KMS-11 (cell line): ENCODE results near the gene RNF150.

Experiments used
- H2AFZ ChIP-seq: fragments of 200-600 bp; sonication (generic); 2 replicates; pipeline ENCODE4 v1.6.1; 2016; ENCODE audit warnings: antibody characterized with exemption, mixed run types, low read depth
- H3K27ac ChIP-seq: fragments of 200-600 bp; sonication (generic); 2 replicates; pipeline ENCODE4 v1.6.1; 2016; ENCODE audit warnings: mild to moderate bottlenecking, mixed run types
- H3K27me3 ChIP-seq: fragments of 200-600 bp; sonication (generic); 2 replicates; pipeline ENCODE4 v1.6.1; 2017; ENCODE audit warnings: mild to moderate bottlenecking, low read depth, mixed run types, moderate library complexity; ENCODE audit not compliant: insufficient read depth
- H3K36me3 ChIP-seq: fragments of 200-600 bp; sonication (generic); 2 replicates; pipeline ENCODE4 v1.6.1; 2017; ENCODE audit warnings: mild to moderate bottlenecking, mixed run types; ENCODE audit not compliant: insufficient read depth
- H3K4me1 ChIP-seq: fragments of 200-600 bp; sonication (generic); 2 replicates; pipeline ENCODE4 v1.6.1; 2016; ENCODE audit warnings: mild to moderate bottlenecking, low read depth, mixed run types; ENCODE audit not compliant: poor library complexity, severe bottlenecking
- H3K4me2 ChIP-seq: fragments of 200-600 bp; sonication (generic); 2 replicates; pipeline ENCODE4 v1.7.0; 2016; ENCODE audit warnings: mild to moderate bottlenecking, mixed run types
- H3K4me3 ChIP-seq: fragments of 200-600 bp; sonication (generic); IDR thresholded peaks from 2 replicates; pipeline ENCODE4 v1.6.1; 2017; ENCODE audit warnings: low read depth, low read length, mixed read lengths; ENCODE audit not compliant: insufficient read depth
- H3K79me2 ChIP-seq: fragments of 200-600 bp; sonication (generic); 2 replicates; pipeline ENCODE4 v1.6.1; 2016; ENCODE audit warnings: low read depth, mixed run types; ENCODE audit not compliant: insufficient read depth
- H3K9ac ChIP-seq: fragments of 200-600 bp; sonication (generic); 2 replicates; pipeline ENCODE4 v1.6.1; 2016; ENCODE audit warnings: mild to moderate bottlenecking, mixed run types
- H4K20me1 ChIP-seq: fragments of 200-600 bp; sonication (generic); 2 replicates; pipeline ENCODE4 v1.6.1; 2016; ENCODE audit warnings: mild to moderate bottlenecking, mixed run types; ENCODE audit not compliant: insufficient read depth
- CTCF ChIP-seq: fragments of 200-600 bp; sonication (generic); conservative IDR thresholded peaks from 2 replicates; pipeline ENCODE4 v1.6.1; 2017; ENCODE audit warnings: low read depth, mild to moderate bottlenecking, antibody characterized with exemption, low read length, moderate library complexity, mixed read lengths

The RNF150 gene

GRCh38 chr4:140944199-140944515 is 189.1 kb downstream of the RNF150 start:
- no peak overlapping the region for H3K9ac ChIP-seq

GRCh38 chr4:140943486-140944198 is 189.6 kb downstream of the RNF150 start:
- Histone ChIP-seq H3K27me3 (no peaks in the 10 kb centered on the region), H2AFZ (no peak overlapping the region), H4K20me1 (no peaks in the 10 kb centered on the region), H3K4me2 (no peak overlapping the region), H3K9ac (no peak overlapping the region), H3K27ac (no peak overlapping the region), H3K36me3 (no peaks in the 10 kb centered on the region), H3K4me3 (no peak overlapping the region), H3K4me1 (no peaks in the 10 kb centered on the region), H3K79me2 (no peaks in the 10 kb centered on the region)
- no peak for TF ChIP-seq CTCF

More at GRCh38 chr4:140944199-140944515, 189.1 kb downstream of the RNF150 start:
- H3K36me3 ChIP-seq = no peaks in the 10 kb centered on the region
- no peaks in the 10 kb centered on the region for H4K20me1 ChIP-seq
- no peaks in the 10 kb centered on the region for H3K4me1 ChIP-seq
- H3K4me2 ChIP-seq = no peak overlapping the region
- H3K27me3 ChIP-seq = no peaks in the 10 kb centered on the region
- no peak overlapping the region for H3K4me3 ChIP-seq
- H2AFZ ChIP-seq = no peak overlapping the region
- H3K27ac ChIP-seq = no peak overlapping the region
- no peak for TF ChIP-seq CTCF
- no peaks in the 10 kb centered on the region for H3K79me2 ChIP-seq

- no peak for TF ChIP-seq CTCF
- Histone ChIP-seq H3K4me2 (no peak overlapping the region), H3K36me3 (no peaks in the 10 kb centered on the region), H4K20me1 (no peaks in the 10 kb centered on the region), H2AFZ (no peak overlapping the region), H3K4me1 (no peaks in the 10 kb centered on the region), H3K4me3 (no peak overlapping the region), H3K9ac (no peak overlapping the region), H3K27me3 (no peaks in the 10 kb centered on the region), H3K27ac (no peak overlapping the region), H3K79me2 (no peaks in the 10 kb centered on the region)
Observed at GRCh38 chr4:140940589-140940988, 192.7 kb downstream of the RNF150 start.

GRCh38 chr4:140937866-140938265 is 195.4 kb downstream of the RNF150 start:
- no peaks in the 10 kb centered on the region for H3K36me3 ChIP-seq
- H3K79me2 ChIP-seq = no peaks in the 10 kb centered on the region
- H3K4me3 ChIP-seq = no peak overlapping the region
- H3K4me1 ChIP-seq = no peaks in the 10 kb centered on the region
- H3K4me2 ChIP-seq = no peak overlapping the region
- no peaks in the 10 kb centered on the region for H3K27me3 ChIP-seq
- H2AFZ ChIP-seq = no peak overlapping the region
- H4K20me1 ChIP-seq = no peaks in the 10 kb centered on the region
- no peak for TF ChIP-seq CTCF
- H3K27ac ChIP-seq = no peak overlapping the region
- H3K9ac ChIP-seq = no peak overlapping the region
